HG02852 (cell line): Measurements from ENCODE around the gene GPC2.

Experiments used
- ATAC-seq: cut with Tn5 transposase; IDR thresholded peaks from one replicate; pipeline ENCODE4 v1.9.1; 2021; ENCODE audit warnings: mild to moderate bottlenecking, moderate library complexity; ENCODE audit not compliant: unreplicated experiment

The GPC2 gene

GRCh38 chr7:100170101-100170897, 6.9 kb downstream of the GPC2 start:
- no peak for ATAC-seq

- no peak for ATAC-seq
Measured at GRCh38 chr7:100169147-100169850, 7.9 kb downstream of the GPC2 start.

- no peak for ATAC-seq
Measured at GRCh38 chr7:100167912-100168323, 9.3 kb downstream of the GPC2 start.

GRCh38 chr7:100166970-100167911, 9.9 kb downstream of the GPC2 start:
- no peak for ATAC-seq

- ATAC-seq = no peak
Measured at GRCh38 chr7:100166317-100166940, 10.8 kb downstream of the GPC2 start.

- ATAC-seq = no peak
Measured at GRCh38 chr7:100163871-100164270, 13.3 kb downstream of the GPC2 start.

GRCh38 chr7:100163006-100163531, 14.1 kb downstream of the GPC2 start:
- no peak for ATAC-seq

DNA sequence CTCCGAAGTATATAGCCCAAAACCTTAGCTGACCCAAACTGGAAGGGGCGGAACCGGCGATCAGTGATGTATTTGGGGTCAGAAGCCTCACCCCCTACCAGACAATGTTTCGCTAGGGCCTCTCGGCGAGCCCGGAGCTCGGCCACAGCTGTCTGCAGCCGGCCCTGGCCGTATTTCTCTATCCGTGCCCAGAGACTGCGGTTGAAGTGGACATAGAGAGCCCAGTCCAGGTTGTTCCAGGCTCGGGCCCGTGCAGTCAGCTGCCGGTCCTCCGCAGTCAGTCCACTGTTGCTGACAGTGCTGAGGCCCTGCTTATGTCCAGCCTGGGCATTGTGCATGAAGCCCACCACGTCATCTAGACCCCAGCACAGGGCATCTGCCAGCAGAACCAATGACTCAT, 17.1 kb downstream of the GPC2 start:
- ATAC-seq = no peak

DNA sequence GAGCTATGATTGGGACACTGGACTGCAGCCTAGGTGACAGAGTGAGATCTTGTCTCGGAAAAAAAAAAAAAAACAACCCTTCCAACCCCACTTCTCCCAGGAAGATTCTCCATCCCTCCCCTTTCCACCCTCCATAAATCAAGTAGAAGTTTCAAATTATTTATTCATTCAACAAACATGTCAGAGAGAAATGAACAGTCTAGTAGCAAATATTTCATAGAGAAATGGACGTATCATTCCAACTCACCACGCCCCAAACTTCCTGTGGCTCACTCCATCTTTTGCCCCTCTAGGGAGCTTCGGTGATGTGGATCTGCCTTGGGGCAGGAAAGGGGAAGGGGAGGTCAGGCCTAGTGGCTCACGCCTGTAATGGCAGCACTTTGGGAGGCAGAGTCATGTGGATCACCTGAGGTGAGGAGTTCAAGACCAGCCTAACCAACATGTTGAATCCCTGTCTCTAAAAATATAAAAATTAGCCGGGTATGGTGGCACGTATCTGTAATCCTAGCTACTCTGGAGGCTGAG, 18.0 kb downstream of the GPC2 start:
- ATAC-seq = no peak

DNA sequence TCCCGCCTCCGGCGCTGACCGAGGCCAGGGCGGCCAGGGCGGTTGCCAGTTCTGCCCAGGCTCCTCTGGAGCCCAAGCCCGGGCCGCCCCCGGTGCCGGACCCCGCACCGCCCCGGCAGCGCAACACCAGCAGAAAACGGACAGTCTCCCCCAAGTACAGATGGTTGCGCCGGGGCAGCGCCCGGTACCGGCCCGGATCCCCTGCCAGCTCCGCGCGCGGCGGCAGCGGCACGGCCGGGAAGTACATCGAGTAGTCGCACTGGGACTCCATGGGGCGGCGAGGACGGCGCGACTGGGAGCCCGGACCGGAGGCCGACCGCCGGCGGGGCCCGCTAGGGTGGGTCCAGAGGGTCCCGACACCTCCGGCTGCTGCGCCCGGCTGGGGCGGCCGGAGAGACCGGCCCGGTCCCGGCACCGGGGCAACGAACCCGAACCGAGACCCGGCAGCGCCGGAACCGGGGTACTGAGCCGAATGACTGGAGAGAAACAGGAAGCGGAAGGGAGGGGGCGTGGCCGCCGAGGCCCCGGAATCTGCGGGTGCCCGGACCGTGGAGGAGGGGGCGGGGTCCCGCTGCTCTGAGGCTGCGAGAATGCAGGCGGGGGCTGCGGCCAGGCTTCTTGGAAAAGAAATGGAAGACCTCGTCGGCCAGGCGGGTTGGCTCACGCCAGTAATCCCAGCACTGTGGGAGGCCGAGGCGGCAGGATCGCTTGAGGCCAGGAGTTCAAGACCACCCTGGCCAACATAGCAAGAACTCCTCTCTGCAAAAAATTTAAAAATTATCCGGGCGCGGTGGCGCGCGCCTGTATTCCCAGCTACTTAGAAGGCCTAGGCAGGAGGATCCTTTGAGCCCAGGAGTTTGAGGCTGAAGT, 18.7 kb downstream of the GPC2 start, which contains the start of gene TRAPPC14:
Gene TRAPPC14, minus strand, starts transcription at position 495 of the 870 bp plus-strand sequence. Its CDS starts 224 bp downstream, at position 271.
- ATAC-seq = peak; percentile 85

DNA sequence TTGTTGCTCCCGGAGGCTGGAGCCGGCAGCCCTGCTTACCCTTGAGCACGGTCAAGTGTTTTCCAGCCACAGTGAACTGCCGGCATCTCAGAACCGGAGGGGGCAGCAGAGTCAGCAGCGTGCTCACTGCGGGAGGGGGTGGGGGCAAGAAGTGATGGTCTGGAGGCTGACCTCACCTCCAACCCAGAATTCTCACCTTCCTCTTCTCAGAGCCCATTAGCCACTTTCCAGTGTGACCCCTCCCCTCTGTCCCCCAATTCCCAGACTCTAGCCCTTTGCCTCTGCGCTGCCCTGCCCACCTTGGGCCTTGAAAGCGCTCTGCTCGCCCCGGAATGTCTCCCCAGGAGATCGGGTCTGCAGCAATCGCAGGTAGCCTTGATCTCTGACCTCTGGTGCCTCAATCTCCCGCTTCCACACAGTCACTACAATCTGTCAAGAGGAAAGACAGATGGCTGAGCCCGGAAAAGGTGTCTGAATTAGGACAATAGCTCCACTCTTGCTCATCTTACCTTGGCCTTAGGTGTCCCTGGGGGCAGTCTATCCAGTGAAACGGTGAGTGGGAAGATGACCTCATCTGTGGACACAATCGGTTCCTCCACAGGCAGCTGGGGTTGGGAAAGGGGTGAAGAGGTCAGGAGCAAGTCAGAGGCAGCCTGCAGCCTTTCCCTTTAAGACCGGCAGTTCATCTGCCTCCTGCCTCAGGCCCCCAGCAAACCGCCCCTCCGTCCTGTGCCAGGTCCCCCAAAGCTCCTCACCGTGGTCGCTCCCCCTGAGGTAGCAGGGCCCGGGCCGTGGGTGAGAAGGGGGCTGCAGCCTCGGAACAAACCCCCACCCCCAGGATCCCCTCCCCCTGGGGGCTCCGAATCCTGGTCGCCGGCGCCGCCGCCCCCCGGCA, 19.6 kb downstream of the GPC2 start:
- ATAC-seq = no peak

GRCh38 chr7:100157069-100157333, 20.2 kb downstream of the GPC2 start:
- ATAC-seq = no peak

- ATAC-seq = no peak
Measured at GRCh38 chr7:100156331-100157068, 20.7 kb downstream of the GPC2 start.

- ATAC-seq = no peak
Measured at GRCh38 chr7:100155553-100156317, 21.4 kb downstream of the GPC2 start.

DNA sequence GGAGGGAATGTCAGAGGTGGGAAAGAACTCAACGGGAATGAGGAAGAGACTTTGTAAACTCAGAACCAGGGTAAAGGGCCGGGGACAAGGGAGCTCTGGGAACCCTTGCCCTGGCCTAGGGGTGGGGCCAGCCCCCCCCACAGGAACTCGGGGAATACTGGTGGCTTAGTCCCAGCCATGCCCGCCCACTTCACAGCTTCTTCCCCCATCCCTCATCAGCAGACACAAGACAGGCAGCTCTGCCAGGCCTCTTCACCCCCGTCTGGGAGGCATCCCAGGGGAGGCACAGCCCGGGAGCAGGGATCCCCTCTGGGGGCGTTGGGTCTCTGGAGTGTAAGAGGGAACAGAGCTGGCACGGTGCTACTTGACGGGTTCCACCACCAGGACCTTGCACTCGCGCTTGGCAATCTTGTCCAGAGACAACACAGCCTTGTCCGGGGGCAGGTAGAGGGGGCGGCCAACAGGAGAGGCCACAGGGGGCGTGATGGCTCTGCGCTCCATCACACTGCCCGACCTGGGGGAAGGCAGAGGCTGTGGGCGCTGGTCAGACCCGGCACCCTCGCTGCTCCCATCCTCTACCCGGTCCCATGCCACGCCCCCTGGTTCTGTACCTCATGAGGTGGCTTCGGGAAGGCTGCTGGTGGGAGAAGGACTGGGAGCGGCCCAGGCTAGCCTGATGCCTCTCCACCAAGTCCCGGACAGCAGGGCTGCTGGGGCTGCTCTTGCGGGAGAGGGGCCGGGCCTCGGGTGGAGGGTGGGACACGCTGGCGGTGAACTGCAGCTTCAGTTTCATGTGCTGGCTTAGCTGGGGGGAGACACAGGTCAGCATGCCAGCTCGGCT, 22.3 kb downstream of the GPC2 start:
- ATAC-seq = no peak
